ENCODE measurements around the gene USP15.

DNA sequence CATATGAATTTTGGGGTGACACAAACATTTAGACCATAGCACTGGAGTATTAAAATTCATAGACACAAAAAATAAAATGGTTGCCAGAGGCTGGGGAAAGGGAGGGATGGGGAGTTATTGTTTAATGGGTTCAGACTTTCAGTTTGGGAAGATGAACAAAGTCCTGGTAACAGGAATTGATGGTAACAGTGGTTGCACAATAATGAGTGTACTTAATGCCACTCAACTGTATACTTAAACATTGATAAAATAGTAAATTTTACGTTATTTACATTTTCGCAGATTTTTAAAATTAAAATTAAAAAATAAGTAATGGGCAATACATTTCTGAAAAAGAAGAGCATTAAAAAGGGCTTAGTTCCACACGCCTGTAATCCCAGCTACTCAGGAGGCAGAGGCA is 35.6 kb upstream of the USP15 start:
- TF ChIP-seq EZH2 (IDR thresholded peaks at IDR 0.05), result no peak
- TF ChIP-seq POLR2AphosphoS5 (IDR thresholded peaks at IDR 0.05; ENCODE audit: borderline replicate concordance, low read depth, low read length), result no peak
- no peak for TF ChIP-seq FOXP2 (optimal IDR thresholded peaks at IDR 0.05; ENCODE audit: control extremely low read depth, extremely low read length, insufficient read depth)

Measured in SK-N-MC (cell line).